GM12873 (cell line): Measurements from ENCODE around the gene FTO.

Experiments
- CTCF ChIP-seq: IDR thresholded peaks from 2 replicates; pipeline ENCODE4 v1.5.1; 2012; ENCODE audit warnings: low read depth, mild to moderate bottlenecking, moderate library complexity, low read length, control low read depth; ENCODE audit not compliant: insufficient read depth; ENCODE audit errors: missing control alignments

FTO gene

GRCh38 chr16:54194334-54194743 lies 490.4 kb downstream of the FTO start:
- no peak for TF ChIP-seq CTCF

- no peak for TF ChIP-seq CTCF
Measured at GRCh38 chr16:54197758-54198157, 493.8 kb downstream of the FTO start.

- TF ChIP-seq CTCF = no peak
Measured at GRCh38 chr16:54199487-54200160, 495.7 kb downstream of the FTO start.

GRCh38 chr16:54200161-54200534 lies 496.2 kb downstream of the FTO start:
- TF ChIP-seq CTCF = no peak

GRCh38 chr16:54200720-54201119 lies 496.8 kb downstream of the FTO start:
- TF ChIP-seq CTCF = no peak

GRCh38 chr16:54201200-54201599 lies 497.2 kb downstream of the FTO start:
- no peak for TF ChIP-seq CTCF
